ENCODE results near the gene CES3. TPM values are rescaled to one million over a fixed set of nuclear protein-coding genes. Genes with fewer than 3 reads are reported as not detected.

The CES3 gene
- total RNA-seq, 4 donors from 2014 or later: 1.4 to 2.2 (median 1.5) TPM; not detected in 1

- TF ChIP-seq EP300 (IDR thresholded peaks at IDR 0.05) (no peak), CTCF (IDR thresholded peaks at IDR 0.05) (no peak), POLR2AphosphoS5 (IDR thresholded peaks at IDR 0.05) (no peak), POLR2A (IDR thresholded peaks at IDR 0.05) (no peak)
- DNase-seq (ENCODE audit: low spot score in 2 of 2): no peak
- 39% methylated on average over 1 of the region's 1 CpG for WGBS
Measured at GRCh38 chr16:67009158-67009557, 48.1 kb downstream of the CES3 start.

GRCh38 chr16:67011274-67011673 lies 50.2 kb downstream of the CES3 start:
- no peaks in the 10 kb centered on the region for H3K9me3 ChIP-seq
- no peak for DNase-seq (ENCODE audit: low spot score in 2 of 2)
- H3K4me1 ChIP-seq: peaks cover 19% of the 10 kb centered on the region
- H3K27me3 ChIP-seq: no peaks in the 10 kb centered on the region
- no peak overlapping the region for H3K27ac ChIP-seq
- WGBS: 100% methylated on average over 1 of the region's 2 CpGs
- no peak overlapping the region for H3K4me3 ChIP-seq
- H3K36me3 ChIP-seq: no peaks in the 10 kb centered on the region
- TF ChIP-seq POLR2AphosphoS5 (IDR thresholded peaks at IDR 0.05) (no peak), POLR2A (IDR thresholded peaks at IDR 0.05) (no peak)

More at GRCh38 chr16:67009158-67009557, 48.1 kb downstream of the CES3 start:
- Histone ChIP-seq H3K27ac (no peak overlapping the region), H3K4me3 (no peak overlapping the region), H3K27me3 (no peaks in the 10 kb centered on the region), H3K9me3 (no peaks in the 10 kb centered on the region), H3K4me1 (peaks cover 11% of the 10 kb centered on the region), H3K36me3 (no peaks in the 10 kb centered on the region)

- Histone ChIP-seq H3K4me3 (peak overlapping the region; percentile 62), H3K36me3 (no peaks in the 10 kb centered on the region), H3K27me3 (no peaks in the 10 kb centered on the region), H3K27ac (no peak overlapping the region), H3K4me1 (peaks cover 19% of the 10 kb centered on the region), H3K9me3 (no peaks in the 10 kb centered on the region)
- no peak for DNase-seq (ENCODE audit: low spot score in 2 of 2)
- WGBS: 17% methylated on average over 10 of the region's 21 CpGs
- TF ChIP-seq CTCF (IDR thresholded peaks at IDR 0.05): no peak
- no peak for TF ChIP-seq POLR2A (IDR thresholded peaks at IDR 0.05)
- no peak for TF ChIP-seq EP300 (IDR thresholded peaks at IDR 0.05)
- no peak for TF ChIP-seq POLR2AphosphoS5 (IDR thresholded peaks at IDR 0.05)
Measured at GRCh38 chr16:67013233-67013822, 52.3 kb downstream of the CES3 start.

- TF ChIP-seq CTCF (IDR thresholded peaks at IDR 0.05) (peak in 1 of 2 donors; percentile 21), POLR2A (IDR thresholded peaks at IDR 0.05) (no peak)
- DNase-seq (ENCODE audit: low spot score in 2 of 2): peak in 1 of 2 donors; percentile 77
- H3K9me3 ChIP-seq: no peaks in the 10 kb centered on the region
Measured at GRCh38 chr16:67013823-67014633, 53.0 kb downstream of the CES3 start.

GRCh38 chr16:67014634-67015312 lies 53.7 kb downstream of the CES3 start:
- H3K9me3 ChIP-seq: no peaks in the 10 kb centered on the region
- H3K27ac ChIP-seq: no peak overlapping the region
- 61% methylated on average over 6 of the region's 6 CpGs for WGBS
- DNase-seq (ENCODE audit: low spot score in 2 of 2): peak; percentile 40 to 55
- H3K4me3 ChIP-seq: peak overlapping the region; percentile 62
- TF ChIP-seq POLR2AphosphoS5 (IDR thresholded peaks at IDR 0.05): no peak
- no peak for TF ChIP-seq CTCF (IDR thresholded peaks at IDR 0.05)
- no peak for TF ChIP-seq POLR2A (IDR thresholded peaks at IDR 0.05)
- TF ChIP-seq EP300 (IDR thresholded peaks at IDR 0.05): no peak
- no peaks in the 10 kb centered on the region for H3K36me3 ChIP-seq
- peaks cover 19% of the 10 kb centered on the region for H3K4me1 ChIP-seq
- H3K27me3 ChIP-seq: no peaks in the 10 kb centered on the region

More at GRCh38 chr16:67013823-67014633, 53.0 kb downstream of the CES3 start:
- peaks cover 19% of the 10 kb centered on the region for H3K4me1 ChIP-seq
- no peaks in the 10 kb centered on the region for H3K27me3 ChIP-seq
- WGBS: 2% methylated on average over 18 of the region's 70 CpGs
- peak overlapping the region; percentile 62 for H3K4me3 ChIP-seq
- no peak overlapping the region for H3K27ac ChIP-seq
- no peaks in the 10 kb centered on the region for H3K36me3 ChIP-seq
